GM12878 (cell line): ENCODE results near the gene NBEAL1.

Experiments used
- KDM1A ChIP-seq: fragments of 200-600 bp; sonication (generic); IDR thresholded peaks from 2 replicates; pipeline ENCODE4 v1.6.1; 2016; ENCODE audit warnings: borderline replicate concordance
- POLR2AphosphoS5 ChIP-seq: IDR thresholded peaks from 2 replicates; pipeline ENCODE4 v1.6.1; 2011; ENCODE audit warnings: mild to moderate bottlenecking, low read length, inconsistent platforms
- ZNF24 ChIP-seq: fragments of 450-650 bp; IDR thresholded peaks from 2 replicates; pipeline ENCODE4 v1.6.1; 2017; ENCODE audit warnings: antibody characterized with exemption, mild to moderate bottlenecking

- TF ChIP-seq KDM1A (no peak), ZNF24 (no peak), POLR2AphosphoS5 (no peak)
Measured at GRCh38 chr2:203030545-203030944, 15.9 kb downstream of the NBEAL1 start.
